HEK293 (cell line): Measurements from ENCODE around the gene NFIB.

Experiments used
- AEBP2 ChIP-seq: fragments of 450-650 bp; formaldehyde crosslinking; IDR thresholded peaks from 2 replicates; pipeline ENCODE4 v1.5.1; 2016; ENCODE audit warnings: missing biosample characterization, missing genetic modification characterization, borderline replicate concordance
- EGR2 ChIP-seq: fragments of 450-650 bp; formaldehyde crosslinking; IDR thresholded peaks from 2 replicates; pipeline ENCODE4 v1.5.1; 2016; ENCODE audit warnings: low read depth, missing biosample characterization, missing genetic modification characterization
- HIC1 ChIP-seq: fragments of 450-650 bp; formaldehyde crosslinking; IDR thresholded peaks from 2 replicates; pipeline ENCODE4 v1.5.1; 2016; ENCODE audit warnings: missing biosample characterization, missing genetic modification characterization
- KLF10 ChIP-seq: fragments of 450-650 bp; IDR thresholded peaks from 2 replicates; pipeline ENCODE4 v1.5.1; 2018; ENCODE audit warnings: missing biosample characterization, mild to moderate bottlenecking, missing genetic modification characterization
- ZBTB17 ChIP-seq: fragments of 450-650 bp; formaldehyde crosslinking; IDR thresholded peaks from 2 replicates; pipeline ENCODE4 v1.5.1; 2016; ENCODE audit warnings: missing biosample characterization, missing genetic modification characterization
- ZEB2 ChIP-seq: fragments of 450-650 bp; formaldehyde crosslinking; IDR thresholded peaks from 2 replicates; pipeline ENCODE4 v1.5.1; 2016; ENCODE audit warnings: missing biosample characterization, missing genetic modification characterization
- ZNF302 ChIP-seq: fragments of 450-650 bp; formaldehyde crosslinking; IDR thresholded peaks from 2 replicates; pipeline ENCODE4 v1.5.1; 2016; ENCODE audit warnings: missing biosample characterization, missing genetic modification characterization, low read depth
- ZNF324 ChIP-seq: fragments of 450-650 bp; formaldehyde crosslinking; IDR thresholded peaks from 2 replicates; pipeline ENCODE4 v1.5.1; 2016; ENCODE audit warnings: missing biosample characterization, missing genetic modification characterization
- ZNF335 ChIP-seq: fragments of 450-650 bp; formaldehyde crosslinking; conservative IDR thresholded peaks from 2 replicates; pipeline ENCODE4 v1.5.1; 2016; ENCODE audit warnings: missing biosample characterization, missing genetic modification characterization
- ZNF394 ChIP-seq: fragments of 450-650 bp; formaldehyde crosslinking; IDR thresholded peaks from 2 replicates; pipeline ENCODE4 v1.5.1; 2016; ENCODE audit warnings: missing biosample characterization, missing genetic modification characterization, mild to moderate bottlenecking, moderate library complexity, borderline replicate concordance
- ZNF596 ChIP-seq: fragments of 450-650 bp; IDR thresholded peaks from 2 replicates; pipeline ENCODE4 v1.5.0; 2018; ENCODE audit warnings: missing biosample characterization, mild to moderate bottlenecking, missing genetic modification characterization, moderate library complexity
- ZNF623 ChIP-seq: fragments of 450-650 bp; formaldehyde crosslinking; IDR thresholded peaks from 2 replicates; pipeline ENCODE4 v1.5.1; 2016; ENCODE audit warnings: missing biosample characterization, missing genetic modification characterization
- ZNF639 ChIP-seq: fragments of 450-650 bp; formaldehyde crosslinking; IDR thresholded peaks from 2 replicates; pipeline ENCODE4 v1.5.1; 2016; ENCODE audit warnings: missing biosample characterization, missing genetic modification characterization
- ZNF670 ChIP-seq: fragments of 450-650 bp; formaldehyde crosslinking; IDR thresholded peaks from 2 replicates; pipeline ENCODE4 v1.5.1; 2016; ENCODE audit warnings: missing biosample characterization, missing genetic modification characterization, low read depth
- ZNF704 ChIP-seq: fragments of 450-650 bp; formaldehyde crosslinking; IDR thresholded peaks from 2 replicates; pipeline ENCODE4 v1.5.1; 2016; ENCODE audit warnings: missing biosample characterization, missing genetic modification characterization
- ZNF843 ChIP-seq: fragments of 450-650 bp; formaldehyde crosslinking; IDR thresholded peaks from 2 replicates; pipeline ENCODE4 v1.5.1; 2016; ENCODE audit warnings: missing biosample characterization, missing genetic modification characterization
- ZSCAN18 ChIP-seq: fragments of 450-650 bp; formaldehyde crosslinking; IDR thresholded peaks from 2 replicates; pipeline ENCODE4 v1.5.1; 2016; ENCODE audit warnings: missing biosample characterization, missing genetic modification characterization
- TF ChIP-seq, protein P1 (sequence below): fragments of 450-650 bp; formaldehyde crosslinking; IDR thresholded peaks from 2 replicates; pipeline ENCODE4 v1.5.1; 2016; ENCODE audit warnings: missing biosample characterization, missing genetic modification characterization, borderline replicate concordance
- TF ChIP-seq, protein P2 (sequence below): fragments of 450-650 bp; formaldehyde crosslinking; IDR thresholded peaks from 2 replicates; pipeline ENCODE4 v1.5.1; 2017; ENCODE audit warnings: missing biosample characterization, missing genetic modification characterization
- TF ChIP-seq, protein P3 (sequence below): fragments of 450-650 bp; formaldehyde crosslinking; IDR thresholded peaks from 2 replicates; pipeline ENCODE4 v1.5.1; 2016; ENCODE audit warnings: missing biosample characterization, missing genetic modification characterization

The NFIB gene

DNA sequence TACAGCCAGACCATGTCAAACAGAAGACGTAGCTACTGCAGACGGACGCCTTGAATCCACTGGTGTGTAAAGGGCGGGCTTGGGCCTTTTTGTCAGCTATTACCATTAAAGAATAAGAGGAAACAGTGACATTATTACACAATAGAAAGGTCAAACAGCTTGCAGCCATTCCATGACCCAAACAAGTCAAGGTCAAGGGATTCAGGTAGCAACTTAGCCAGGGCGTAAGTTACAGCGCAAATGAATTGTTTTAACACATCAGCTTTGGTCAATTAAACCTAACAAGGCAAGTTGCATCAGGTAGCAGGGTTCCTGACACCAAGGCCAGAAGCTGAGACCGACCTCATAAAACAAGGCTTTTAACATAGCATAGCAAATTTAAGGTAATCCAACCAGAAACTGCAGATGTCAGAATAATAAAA, 15.3 kb downstream of the NFIB start (continued):
- TF ChIP-seq, protein P1, sequence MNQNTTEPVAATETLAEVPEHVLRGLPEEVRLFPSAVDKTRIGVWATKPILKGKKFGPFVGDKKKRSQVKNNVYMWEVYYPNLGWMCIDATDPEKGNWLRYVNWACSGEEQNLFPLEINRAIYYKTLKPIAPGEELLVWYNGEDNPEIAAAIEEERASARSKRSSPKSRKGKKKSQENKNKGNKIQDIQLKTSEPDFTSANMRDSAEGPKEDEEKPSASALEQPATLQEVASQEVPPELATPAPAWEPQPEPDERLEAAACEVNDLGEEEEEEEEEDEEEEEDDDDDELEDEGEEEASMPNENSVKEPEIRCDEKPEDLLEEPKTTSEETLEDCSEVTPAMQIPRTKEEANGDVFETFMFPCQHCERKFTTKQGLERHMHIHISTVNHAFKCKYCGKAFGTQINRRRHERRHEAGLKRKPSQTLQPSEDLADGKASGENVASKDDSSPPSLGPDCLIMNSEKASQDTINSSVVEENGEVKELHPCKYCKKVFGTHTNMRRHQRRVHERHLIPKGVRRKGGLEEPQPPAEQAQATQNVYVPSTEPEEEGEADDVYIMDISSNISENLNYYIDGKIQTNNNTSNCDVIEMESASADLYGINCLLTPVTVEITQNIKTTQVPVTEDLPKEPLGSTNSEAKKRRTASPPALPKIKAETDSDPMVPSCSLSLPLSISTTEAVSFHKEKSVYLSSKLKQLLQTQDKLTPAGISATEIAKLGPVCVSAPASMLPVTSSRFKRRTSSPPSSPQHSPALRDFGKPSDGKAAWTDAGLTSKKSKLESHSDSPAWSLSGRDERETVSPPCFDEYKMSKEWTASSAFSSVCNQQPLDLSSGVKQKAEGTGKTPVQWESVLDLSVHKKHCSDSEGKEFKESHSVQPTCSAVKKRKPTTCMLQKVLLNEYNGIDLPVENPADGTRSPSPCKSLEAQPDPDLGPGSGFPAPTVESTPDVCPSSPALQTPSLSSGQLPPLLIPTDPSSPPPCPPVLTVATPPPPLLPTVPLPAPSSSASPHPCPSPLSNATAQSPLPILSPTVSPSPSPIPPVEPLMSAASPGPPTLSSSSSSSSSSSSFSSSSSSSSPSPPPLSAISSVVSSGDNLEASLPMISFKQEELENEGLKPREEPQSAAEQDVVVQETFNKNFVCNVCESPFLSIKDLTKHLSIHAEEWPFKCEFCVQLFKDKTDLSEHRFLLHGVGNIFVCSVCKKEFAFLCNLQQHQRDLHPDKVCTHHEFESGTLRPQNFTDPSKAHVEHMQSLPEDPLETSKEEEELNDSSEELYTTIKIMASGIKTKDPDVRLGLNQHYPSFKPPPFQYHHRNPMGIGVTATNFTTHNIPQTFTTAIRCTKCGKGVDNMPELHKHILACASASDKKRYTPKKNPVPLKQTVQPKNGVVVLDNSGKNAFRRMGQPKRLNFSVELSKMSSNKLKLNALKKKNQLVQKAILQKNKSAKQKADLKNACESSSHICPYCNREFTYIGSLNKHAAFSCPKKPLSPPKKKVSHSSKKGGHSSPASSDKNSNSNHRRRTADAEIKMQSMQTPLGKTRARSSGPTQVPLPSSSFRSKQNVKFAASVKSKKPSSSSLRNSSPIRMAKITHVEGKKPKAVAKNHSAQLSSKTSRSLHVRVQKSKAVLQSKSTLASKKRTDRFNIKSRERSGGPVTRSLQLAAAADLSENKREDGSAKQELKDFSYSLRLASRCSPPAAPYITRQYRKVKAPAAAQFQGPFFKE (tag by site-specific recombination) = no peak
- TF ChIP-seq ZNF623 = no peak
- no peak for TF ChIP-seq ZNF639 (tag by site-specific recombination)
- TF ChIP-seq ZNF704 (tag by site-specific recombination) = no peak
- TF ChIP-seq ZNF670 (tag by site-specific recombination) = no peak
- TF ChIP-seq ZNF596 (tag by site-specific recombination) = no peak
- no peak for TF ChIP-seq AEBP2
- TF ChIP-seq EGR2 (tag by site-specific recombination) = no peak
- TF ChIP-seq, protein P2, sequence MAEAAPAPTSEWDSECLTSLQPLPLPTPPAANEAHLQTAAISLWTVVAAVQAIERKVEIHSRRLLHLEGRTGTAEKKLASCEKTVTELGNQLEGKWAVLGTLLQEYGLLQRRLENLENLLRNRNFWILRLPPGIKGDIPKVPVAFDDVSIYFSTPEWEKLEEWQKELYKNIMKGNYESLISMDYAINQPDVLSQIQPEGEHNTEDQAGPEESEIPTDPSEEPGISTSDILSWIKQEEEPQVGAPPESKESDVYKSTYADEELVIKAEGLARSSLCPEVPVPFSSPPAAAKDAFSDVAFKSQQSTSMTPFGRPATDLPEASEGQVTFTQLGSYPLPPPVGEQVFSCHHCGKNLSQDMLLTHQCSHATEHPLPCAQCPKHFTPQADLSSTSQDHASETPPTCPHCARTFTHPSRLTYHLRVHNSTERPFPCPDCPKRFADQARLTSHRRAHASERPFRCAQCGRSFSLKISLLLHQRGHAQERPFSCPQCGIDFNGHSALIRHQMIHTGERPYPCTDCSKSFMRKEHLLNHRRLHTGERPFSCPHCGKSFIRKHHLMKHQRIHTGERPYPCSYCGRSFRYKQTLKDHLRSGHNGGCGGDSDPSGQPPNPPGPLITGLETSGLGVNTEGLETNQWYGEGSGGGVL = no peak
- no peak for TF ChIP-seq ZNF394 (tag by site-specific recombination)
- TF ChIP-seq, protein P3, sequence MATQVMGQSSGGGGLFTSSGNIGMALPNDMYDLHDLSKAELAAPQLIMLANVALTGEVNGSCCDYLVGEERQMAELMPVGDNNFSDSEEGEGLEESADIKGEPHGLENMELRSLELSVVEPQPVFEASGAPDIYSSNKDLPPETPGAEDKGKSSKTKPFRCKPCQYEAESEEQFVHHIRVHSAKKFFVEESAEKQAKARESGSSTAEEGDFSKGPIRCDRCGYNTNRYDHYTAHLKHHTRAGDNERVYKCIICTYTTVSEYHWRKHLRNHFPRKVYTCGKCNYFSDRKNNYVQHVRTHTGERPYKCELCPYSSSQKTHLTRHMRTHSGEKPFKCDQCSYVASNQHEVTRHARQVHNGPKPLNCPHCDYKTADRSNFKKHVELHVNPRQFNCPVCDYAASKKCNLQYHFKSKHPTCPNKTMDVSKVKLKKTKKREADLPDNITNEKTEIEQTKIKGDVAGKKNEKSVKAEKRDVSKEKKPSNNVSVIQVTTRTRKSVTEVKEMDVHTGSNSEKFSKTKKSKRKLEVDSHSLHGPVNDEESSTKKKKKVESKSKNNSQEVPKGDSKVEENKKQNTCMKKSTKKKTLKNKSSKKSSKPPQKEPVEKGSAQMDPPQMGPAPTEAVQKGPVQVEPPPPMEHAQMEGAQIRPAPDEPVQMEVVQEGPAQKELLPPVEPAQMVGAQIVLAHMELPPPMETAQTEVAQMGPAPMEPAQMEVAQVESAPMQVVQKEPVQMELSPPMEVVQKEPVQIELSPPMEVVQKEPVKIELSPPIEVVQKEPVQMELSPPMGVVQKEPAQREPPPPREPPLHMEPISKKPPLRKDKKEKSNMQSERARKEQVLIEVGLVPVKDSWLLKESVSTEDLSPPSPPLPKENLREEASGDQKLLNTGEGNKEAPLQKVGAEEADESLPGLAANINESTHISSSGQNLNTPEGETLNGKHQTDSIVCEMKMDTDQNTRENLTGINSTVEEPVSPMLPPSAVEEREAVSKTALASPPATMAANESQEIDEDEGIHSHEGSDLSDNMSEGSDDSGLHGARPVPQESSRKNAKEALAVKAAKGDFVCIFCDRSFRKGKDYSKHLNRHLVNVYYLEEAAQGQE (tag by site-specific recombination) = no peak
- no peak for TF ChIP-seq ZNF302 (tag by site-specific recombination)
- no peak for TF ChIP-seq ZNF324 (tag by site-specific recombination)
- TF ChIP-seq ZBTB17 (tag by site-specific recombination) = no peak
- TF ChIP-seq HIC1 (tag by site-specific recombination) = peak; percentile 46; the same call in 1 of the 2 replicates
- peak; percentile 82 for TF ChIP-seq ZNF843 (tag by site-specific recombination)
- TF ChIP-seq ZNF335 = no peak
- no peak for TF ChIP-seq KLF10
- TF ChIP-seq ZEB2 (tag by site-specific recombination) = peak; percentile 49; the same call in 1 of the 2 replicates
- TF ChIP-seq ZSCAN18 (tag by site-specific recombination) = no peak
